OCI-LY3 (cell line): ENCODE measurements around the gene AGBL4.
"Not testable (repeated sequence)": the region's sequence is repeated elsewhere in the genome, so short reads cannot be mapped to it uniquely, and the experiment has no call there.

Experiments used
- H2AFZ ChIP-seq: fragments of 200-600, 300-600 bp; shearing (Covaris generic); 2 replicates; pipeline ENCODE4 v1.6.0; 2014; ENCODE audit warnings: antibody characterized with exemption, low read depth, low read length
- H3K27ac ChIP-seq: fragments of 200-600, 300-600 bp; sonication (generic); 2 replicates; pipeline ENCODE4 v1.5.1; 2014; ENCODE audit warnings: mild to moderate bottlenecking, low read length, moderate library complexity, mixed read lengths
- H3K27me3 ChIP-seq: fragments of 200-600, 300-600 bp; sonication (generic); 2 replicates; pipeline ENCODE4 v1.6.1; 2014; ENCODE audit warnings: low read depth, low read length, mixed read lengths
- H3K36me3 ChIP-seq: fragments of 200-600, 300-600 bp; sonication (generic); replicated peaks from 2 replicates; pipeline ENCODE3; 2014; ENCODE audit warnings: low read depth, low read length, mixed read lengths
- H3K4me1 ChIP-seq: fragments of 300-600, 200-600 bp; sonication (generic); 2 replicates; pipeline ENCODE4 v1.6.1; 2014; ENCODE audit warnings: low read length, mixed read lengths
- H3K4me2 ChIP-seq: fragments of 200-600, 300-600 bp; sonication (generic); 2 replicates; pipeline ENCODE4 v1.6.1; 2014; ENCODE audit warnings: low read length, mixed read lengths
- H3K4me3 ChIP-seq: fragments of 300-600, 200-600 bp; sonication (generic); 2 replicates; pipeline ENCODE4 v1.5.1; 2014; ENCODE audit warnings: antibody characterized with exemption, mild to moderate bottlenecking, low read length, moderate library complexity
- H3K79me2 ChIP-seq: fragments of 300-600, 200-600 bp; shearing (Covaris generic); 2 replicates; pipeline ENCODE4 v1.6.1; 2014; ENCODE audit warnings: mild to moderate bottlenecking, low read length, mixed read lengths
- H3K9ac ChIP-seq: fragments of 300-600, 200-600 bp; shearing (Covaris generic); 2 replicates; pipeline ENCODE4 v1.6.0; 2014; ENCODE audit warnings: mild to moderate bottlenecking, low read length, moderate library complexity
- H3K9me3 ChIP-seq: fragments of 200-600, 300-600 bp; shearing (Covaris generic); 2 replicates; pipeline ENCODE4 v1.6.1; 2014; ENCODE audit warnings: low read length, mixed read lengths; ENCODE audit not compliant: insufficient read depth
- H4K20me1 ChIP-seq: fragments of 200-600, 300-600 bp; sonication (generic); 2 replicates; pipeline ENCODE4 v1.6.1; 2016; ENCODE audit warnings: low read length, mixed read lengths; ENCODE audit not compliant: insufficient read depth
- EZH2phosphoT487 ChIP-seq: fragments of 200-600 bp; shearing (Covaris generic); IDR thresholded peaks from 2 replicates; pipeline ENCODE4 v1.6.1; 2018; ENCODE audit warnings: antibody characterized with exemption, mixed run types, low read depth
- TF ChIP-seq, protein P1 (sequence below): fragments of 200-600, 300-600 bp; sonication (generic); IDR thresholded peaks from 2 replicates; pipeline ENCODE4 v1.5.1; 2014; ENCODE audit warnings: antibody characterized with exemption, low read length, low read depth

The AGBL4 gene

DNA sequence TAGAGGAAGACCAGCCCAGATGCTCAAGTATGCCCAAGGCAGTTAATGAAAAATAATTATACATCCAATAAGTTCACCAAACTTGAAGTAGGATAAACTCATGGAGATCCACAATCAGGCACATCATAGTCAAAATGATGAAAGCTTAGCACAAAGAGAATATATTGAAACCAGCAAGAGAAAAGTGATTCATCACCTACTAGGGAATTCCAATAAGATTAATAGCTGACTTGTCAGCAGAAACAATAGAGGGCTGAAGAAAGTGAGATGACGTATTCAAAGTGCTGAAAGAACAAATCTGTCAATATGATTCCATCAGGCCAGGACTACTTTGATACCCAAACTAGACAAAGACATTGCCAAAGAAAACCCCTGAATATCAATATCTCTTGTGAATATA is 995.4 kb downstream of the AGBL4 start:
- Histone ChIP-seq H3K4me2 (no peak overlapping the region), H3K27ac (no peak overlapping the region), H4K20me1 (no peaks in the 10 kb centered on the region), H3K36me3 (no peaks in the 10 kb centered on the region), H3K9me3 (no peaks in the 10 kb centered on the region), H3K79me2 (no peaks in the 10 kb centered on the region), H3K4me1 (no peaks in the 10 kb centered on the region), H2AFZ (no peak overlapping the region), H3K9ac (no peak overlapping the region), H3K4me3 (no peak overlapping the region), H3K27me3 (no peaks in the 10 kb centered on the region)
- TF ChIP-seq, protein P1, sequence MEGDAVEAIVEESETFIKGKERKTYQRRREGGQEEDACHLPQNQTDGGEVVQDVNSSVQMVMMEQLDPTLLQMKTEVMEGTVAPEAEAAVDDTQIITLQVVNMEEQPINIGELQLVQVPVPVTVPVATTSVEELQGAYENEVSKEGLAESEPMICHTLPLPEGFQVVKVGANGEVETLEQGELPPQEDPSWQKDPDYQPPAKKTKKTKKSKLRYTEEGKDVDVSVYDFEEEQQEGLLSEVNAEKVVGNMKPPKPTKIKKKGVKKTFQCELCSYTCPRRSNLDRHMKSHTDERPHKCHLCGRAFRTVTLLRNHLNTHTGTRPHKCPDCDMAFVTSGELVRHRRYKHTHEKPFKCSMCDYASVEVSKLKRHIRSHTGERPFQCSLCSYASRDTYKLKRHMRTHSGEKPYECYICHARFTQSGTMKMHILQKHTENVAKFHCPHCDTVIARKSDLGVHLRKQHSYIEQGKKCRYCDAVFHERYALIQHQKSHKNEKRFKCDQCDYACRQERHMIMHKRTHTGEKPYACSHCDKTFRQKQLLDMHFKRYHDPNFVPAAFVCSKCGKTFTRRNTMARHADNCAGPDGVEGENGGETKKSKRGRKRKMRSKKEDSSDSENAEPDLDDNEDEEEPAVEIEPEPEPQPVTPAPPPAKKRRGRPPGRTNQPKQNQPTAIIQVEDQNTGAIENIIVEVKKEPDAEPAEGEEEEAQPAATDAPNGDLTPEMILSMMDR = no peak
- TF ChIP-seq EZH2phosphoT487 = no peak

DNA sequence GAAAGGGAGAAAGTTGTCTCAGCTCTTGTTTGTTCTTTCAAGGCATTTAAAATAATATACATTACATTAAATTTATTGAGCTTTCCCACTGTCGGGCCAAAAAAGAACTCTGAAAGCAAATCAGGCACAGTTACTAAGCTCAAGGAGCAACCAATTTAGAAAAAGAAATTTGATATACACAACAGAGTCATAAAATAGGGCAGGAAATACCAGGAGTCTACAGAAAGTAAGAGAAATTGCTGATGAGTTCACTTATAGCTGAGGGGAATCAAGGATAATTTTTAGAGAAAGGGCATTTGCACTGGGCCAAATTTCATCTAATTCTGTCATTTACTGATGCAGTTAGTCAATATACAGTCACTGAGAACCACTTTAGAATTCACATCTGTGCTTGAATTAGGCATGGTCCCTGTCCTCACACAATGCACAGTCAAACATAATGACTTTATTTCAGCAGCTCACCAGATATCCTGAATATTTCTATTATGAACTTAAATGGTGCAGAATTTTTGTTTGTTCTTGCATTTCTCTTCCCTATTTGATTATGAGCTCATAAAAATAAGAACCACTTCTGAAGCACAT is 997.4 kb downstream of the AGBL4 start:
- Histone ChIP-seq H3K79me2 (no peaks in the 10 kb centered on the region), H3K4me3 (no peak overlapping the region), H3K4me1 (no peaks in the 10 kb centered on the region), H3K36me3 (no peaks in the 10 kb centered on the region), H2AFZ (no peak overlapping the region), H3K27me3 (no peaks in the 10 kb centered on the region), H3K27ac (no peak overlapping the region), H3K9me3 (no peaks in the 10 kb centered on the region), H3K9ac (no peak overlapping the region), H4K20me1 (no peaks in the 10 kb centered on the region), H3K4me2 (no peak overlapping the region)
- TF ChIP-seq, protein P1 = no peak

DNA sequence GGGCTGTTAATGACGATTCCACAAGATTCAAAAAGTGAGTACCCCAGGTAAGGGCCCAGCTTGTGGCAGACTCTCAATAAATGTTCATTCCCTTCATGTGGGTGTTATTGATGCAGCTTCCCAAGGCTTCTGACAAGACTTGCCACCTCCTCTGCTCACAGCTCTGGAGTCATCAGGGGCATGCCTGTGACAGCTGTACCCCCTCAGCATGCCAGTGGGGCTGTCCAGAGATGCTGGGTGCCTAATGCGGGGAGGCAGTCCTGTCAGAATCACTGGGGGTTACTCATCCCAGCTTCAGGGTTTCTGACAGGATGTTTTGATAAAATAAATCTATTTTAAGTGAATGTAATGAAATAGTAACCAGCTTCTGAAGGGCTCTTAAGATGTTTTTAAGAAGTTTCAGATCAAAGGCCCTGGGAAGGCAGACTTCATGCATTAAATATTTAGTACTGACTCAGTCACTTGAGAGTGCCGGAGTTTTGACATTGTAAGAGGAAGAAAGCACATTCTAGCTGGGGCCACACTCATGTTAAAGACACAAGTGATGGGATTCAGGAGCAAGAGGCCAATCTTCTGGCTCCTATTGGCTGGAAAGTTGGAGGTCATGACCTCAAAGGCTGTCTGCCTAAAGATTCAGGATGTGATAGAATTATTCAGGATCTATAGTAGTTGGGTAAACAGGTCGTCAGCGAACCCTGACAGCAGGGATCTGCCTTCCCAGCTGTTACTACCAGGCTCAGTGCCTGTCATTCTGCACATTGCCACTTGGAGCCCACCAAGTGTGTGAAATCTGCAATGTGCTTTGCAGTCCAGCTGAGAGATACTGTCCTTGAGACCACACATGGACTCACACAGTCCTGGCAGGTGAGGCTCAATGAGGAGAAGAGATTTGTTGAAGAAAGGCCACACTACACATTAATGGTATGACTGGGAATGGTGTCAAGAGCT is 1007.5 kb downstream of the AGBL4 start:
- H3K27me3 ChIP-seq = no peaks in the 10 kb centered on the region; the same call in 1 of the 2 replicates
- H4K20me1 ChIP-seq = no peaks in the 10 kb centered on the region
- H3K36me3 ChIP-seq = no peaks in the 10 kb centered on the region
- H2AFZ ChIP-seq = no peak overlapping the region
- H3K4me3 ChIP-seq = no peak overlapping the region
- H3K27ac ChIP-seq = no peak overlapping the region
- no peaks in the 10 kb centered on the region for H3K4me1 ChIP-seq
- no peaks in the 10 kb centered on the region for H3K9me3 ChIP-seq
- H3K4me2 ChIP-seq = no peak overlapping the region
- no peak overlapping the region for H3K9ac ChIP-seq
- TF ChIP-seq EZH2phosphoT487 = no peak
- TF ChIP-seq, protein P1 = no peak
- H3K79me2 ChIP-seq = no peaks in the 10 kb centered on the region

DNA sequence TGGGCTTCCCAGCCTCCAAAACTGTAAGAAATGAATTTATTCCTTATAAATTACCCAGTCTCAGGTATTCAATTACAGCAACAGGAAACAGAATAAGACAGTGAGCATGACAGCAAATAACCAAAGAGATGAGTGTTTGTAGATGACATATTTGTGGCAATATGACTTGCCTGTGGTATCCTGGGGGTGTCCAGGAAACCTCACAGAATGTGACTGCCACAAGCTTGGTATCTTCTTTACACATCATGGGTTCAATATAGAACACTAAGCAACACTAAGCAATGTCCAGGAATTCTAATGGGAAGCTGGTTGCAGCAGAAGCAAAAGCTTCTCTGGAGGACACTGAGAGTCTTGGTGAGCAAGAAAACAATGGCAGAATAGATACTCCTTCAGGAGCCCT is 1010.7 kb downstream of the AGBL4 start:
- no peak overlapping the region for H3K9ac ChIP-seq
- no peak overlapping the region for H2AFZ ChIP-seq
- H3K27ac ChIP-seq = no peak overlapping the region
- no peaks in the 10 kb centered on the region for H3K9me3 ChIP-seq
- no peak overlapping the region for H3K4me3 ChIP-seq
- H3K4me2 ChIP-seq = no peak overlapping the region
- no peaks in the 10 kb centered on the region for H3K4me1 ChIP-seq
- no peaks in the 10 kb centered on the region for H4K20me1 ChIP-seq
- H3K79me2 ChIP-seq = no peaks in the 10 kb centered on the region
- H3K36me3 ChIP-seq = no peaks in the 10 kb centered on the region
- no peaks in the 10 kb centered on the region for H3K27me3 ChIP-seq
- no peak for TF ChIP-seq EZH2phosphoT487
- TF ChIP-seq, protein P1 = no peak

DNA sequence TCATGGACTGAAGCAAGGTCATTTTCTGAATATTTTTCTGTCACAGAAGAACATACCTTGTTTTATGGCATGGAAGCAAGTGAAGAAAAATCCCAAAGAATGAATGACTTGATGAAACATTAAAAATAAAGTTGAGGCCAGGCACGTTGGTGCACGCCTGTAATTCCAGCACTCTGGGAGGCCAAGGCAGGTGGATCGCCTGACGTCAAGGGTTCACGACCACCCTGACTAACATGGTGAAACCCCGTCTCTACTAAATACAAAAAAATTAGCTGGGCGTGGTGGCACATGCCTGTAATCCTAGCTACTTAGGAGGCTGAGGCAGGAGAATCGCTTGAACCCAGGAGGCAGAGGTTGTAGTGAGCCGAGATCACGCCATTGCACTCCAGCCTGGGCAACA is 1020.8 kb downstream of the AGBL4 start:
- not testable (repeated sequence) for H3K36me3 ChIP-seq, H3K9ac ChIP-seq, H2AFZ ChIP-seq, H3K4me2 ChIP-seq, H3K27ac ChIP-seq, H4K20me1 ChIP-seq, H3K4me1 ChIP-seq, H3K79me2 ChIP-seq, H3K27me3 ChIP-seq, H3K9me3 ChIP-seq, H3K4me3 ChIP-seq
